Measurements from ENCODE around the gene GPR37L1.

Gene GPR37L1

GRCh38 chr1:202133001-202133400 is 10.3 kb downstream of the GPR37L1 start:
- Histone ChIP-seq H3K27ac (no peak overlapping the region), H3K4me3 (ENCODE audit: low read depth in 1 of 2, low read length in 1 of 2) (no peak overlapping the region), H3K9me3 (no peaks in the 10 kb centered on the region), H3K36me3 (peaks cover 79% of the 10 kb centered on the region), H3K27me3 (no peaks in the 10 kb centered on the region), H3K4me1 (ENCODE audit: control insufficient read depth in 1 of 2, insufficient read depth in 1 of 2, low read depth in 1 of 2, low read length in 1 of 2) (no peaks in the 10 kb centered on the region)
- TF ChIP-seq CTCF (IDR thresholded peaks at IDR 0.05) = no peak

DNA sequence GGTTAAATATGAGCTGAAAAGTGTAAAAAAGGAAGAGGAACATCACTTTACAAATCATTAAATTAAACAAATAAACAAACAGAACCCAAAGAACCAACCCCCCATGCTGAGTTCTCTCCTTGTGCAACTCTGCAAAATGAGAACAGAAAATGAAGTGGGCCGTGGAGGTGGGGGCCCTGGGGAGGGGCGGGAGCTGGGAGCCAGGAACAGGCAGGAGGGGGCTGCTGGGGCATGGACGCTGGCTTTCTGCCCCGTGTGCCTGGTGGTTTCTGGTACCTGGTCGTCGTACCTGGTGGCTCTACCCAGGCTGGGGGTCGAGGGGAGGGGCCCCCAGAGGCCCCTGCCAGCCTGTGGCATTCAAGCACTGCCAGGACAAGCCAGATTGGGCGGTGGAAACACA is 10.8 kb downstream of the GPR37L1 start:
- H3K27ac ChIP-seq = no peak overlapping the region
- no peak for TF ChIP-seq CTCF (IDR thresholded peaks at IDR 0.05)
- H3K4me1 ChIP-seq (ENCODE audit: control insufficient read depth in 1 of 2, insufficient read depth in 1 of 2, low read depth in 1 of 2, low read length in 1 of 2) = no peaks in the 10 kb centered on the region
- H3K36me3 ChIP-seq = peaks cover 84% of the 10 kb centered on the region
- H3K4me3 ChIP-seq (ENCODE audit: low read depth in 1 of 2, low read length in 1 of 2) = no peak overlapping the region
- H3K27me3 ChIP-seq = no peaks in the 10 kb centered on the region
- H3K9me3 ChIP-seq = no peaks in the 10 kb centered on the region

GRCh38 chr1:202133989-202134388 is 11.3 kb downstream of the GPR37L1 start:
- Histone ChIP-seq H3K27ac (no peak overlapping the region), H3K4me1 (ENCODE audit: control insufficient read depth in 1 of 2, insufficient read depth in 1 of 2, low read depth in 1 of 2, low read length in 1 of 2) (no peaks in the 10 kb centered on the region), H3K27me3 (no peaks in the 10 kb centered on the region), H3K4me3 (ENCODE audit: low read depth in 1 of 2, low read length in 1 of 2) (no peak overlapping the region), H3K9me3 (no peaks in the 10 kb centered on the region), H3K36me3 (peaks cover 89% of the 10 kb centered on the region)
- no peak for TF ChIP-seq CTCF (IDR thresholded peaks at IDR 0.05)

GRCh38 chr1:202134645-202135172 is 12.0 kb downstream of the GPR37L1 start:
- H3K4me3 ChIP-seq (ENCODE audit: low read depth in 1 of 2, low read length in 1 of 2) = no peak overlapping the region

GRCh38 chr1:202135221-202135721 is 12.6 kb downstream of the GPR37L1 start:
- no peaks in the 10 kb centered on the region for H3K9me3 ChIP-seq
- H3K27me3 ChIP-seq = no peaks in the 10 kb centered on the region
- peaks cover 90% of the 10 kb centered on the region for H3K36me3 ChIP-seq
- H3K27ac ChIP-seq = peak overlapping the region; percentile 36
- no peaks in the 10 kb centered on the region for H3K4me1 ChIP-seq (ENCODE audit: control insufficient read depth in 1 of 2, insufficient read depth in 1 of 2, low read depth in 1 of 2, low read length in 1 of 2)
- peak; percentile 83 for TF ChIP-seq CTCF (IDR thresholded peaks at IDR 0.05)
- no peak overlapping the region for H3K4me3 ChIP-seq (ENCODE audit: low read depth in 1 of 2, low read length in 1 of 2)

More at GRCh38 chr1:202134645-202135172, 12.0 kb downstream of the GPR37L1 start:
- H3K36me3 ChIP-seq = peaks cover 92% of the 10 kb centered on the region
- H3K4me1 ChIP-seq (ENCODE audit: control insufficient read depth in 1 of 2, insufficient read depth in 1 of 2, low read depth in 1 of 2, low read length in 1 of 2) = no peaks in the 10 kb centered on the region
- H3K27ac ChIP-seq = no peak overlapping the region
- no peaks in the 10 kb centered on the region for H3K27me3 ChIP-seq
- H3K9me3 ChIP-seq = no peaks in the 10 kb centered on the region
- no peak for TF ChIP-seq CTCF (IDR thresholded peaks at IDR 0.05)
